Large intestine (tissue), 3 donors: Measurements from ENCODE around the gene INTU. TPM values are rescaled to one million over a fixed set of nuclear protein-coding genes. Genes with fewer than 3 reads are reported as not detected.

Experiments
- DNase-seq, 2 donors: peaks; one replicate each; pipeline versions ENCODE4 v3.0.0 to v3.0.0-alpha.2; 2013
- H3K27ac ChIP-seq: one replicate; pipeline ENCODE4 v1.5.1; 2013; ENCODE audit warnings: low read length
- H3K27me3 ChIP-seq: 2 replicates; pipeline ENCODE4 v1.6.1; 2013; ENCODE audit warnings: low read length; ENCODE audit not compliant: control insufficient read depth, insufficient read depth
- H3K36me3 ChIP-seq: 2 replicates; pipeline ENCODE4 v1.6.1; 2013; ENCODE audit warnings: low read length; ENCODE audit not compliant: control insufficient read depth, insufficient read depth
- H3K4me1 ChIP-seq: one replicate; pipeline ENCODE4 v1.6.1; 2013; ENCODE audit warnings: low read length; ENCODE audit not compliant: control insufficient read depth, insufficient read depth
- H3K4me3 ChIP-seq: one replicate; pipeline ENCODE4 v1.5.1; 2013; ENCODE audit warnings: low read length
- H3K9me3 ChIP-seq: one replicate; pipeline ENCODE4 v1.6.1; 2013; ENCODE audit warnings: mild to moderate bottlenecking, low read depth, low read length, moderate library complexity; ENCODE audit not compliant: control insufficient read depth
- WGBS: methylation state at CpG from one replicate; pipeline ENCODE4 v1.1.5; 2013; ENCODE audit warnings: low lambda C conversion rate; ENCODE audit not compliant: insufficient coverage; 5-methylcytosine and 5-hydroxymethylcytosine counted together
- polyA plus RNA-seq: library from polyadenylated mRNA; unstranded; fragments of 120-200 nt; gene quantifications from one replicate; pipeline ENCODE4 v1.2.1, GENCODE V29; 2013

INTU gene
- polyA plus RNA-seq, 1 donor: 7.7 TPM

GRCh38 chr4:127737295-127737694 lies 104.5 kb downstream of the INTU start:
- DNase-seq: no peak
- no peaks in the 10 kb centered on the region for H3K36me3 ChIP-seq
- no peak overlapping the region for H3K4me3 ChIP-seq
- 71% methylated on average over 1 of the region's 4 CpGs for WGBS
- no peak overlapping the region for H3K27ac ChIP-seq
- H3K9me3 ChIP-seq: no peaks in the 10 kb centered on the region
- no peaks in the 10 kb centered on the region for H3K27me3 ChIP-seq
- H3K4me1 ChIP-seq: no peaks in the 10 kb centered on the region

- no peaks in the 10 kb centered on the region for H3K4me1 ChIP-seq
- WGBS: no CpG with 5 or more reads among the region's 1 CpG
- no peaks in the 10 kb centered on the region for H3K27me3 ChIP-seq
- no peak for DNase-seq
- no peaks in the 10 kb centered on the region for H3K36me3 ChIP-seq
- H3K9me3 ChIP-seq: no peaks in the 10 kb centered on the region
- no peak overlapping the region for H3K4me3 ChIP-seq
- no peak overlapping the region for H3K27ac ChIP-seq
Observed at GRCh38 chr4:127741247-127741646, 108.5 kb downstream of the INTU start.

GRCh38 chr4:127747883-127748282 lies 115.1 kb downstream of the INTU start:
- H3K9me3 ChIP-seq: peaks cover 4% of the 10 kb centered on the region
- DNase-seq: peak in 1 of 2 donors; percentile 1
- H3K27me3 ChIP-seq: no peaks in the 10 kb centered on the region
- no peaks in the 10 kb centered on the region for H3K36me3 ChIP-seq
- WGBS: no CpG with 5 or more reads among the region's 4 CpGs
- H3K4me1 ChIP-seq: no peaks in the 10 kb centered on the region
- H3K27ac ChIP-seq: no peak overlapping the region
- H3K4me3 ChIP-seq: no peak overlapping the region

- Histone ChIP-seq H3K4me1 (no peaks in the 10 kb centered on the region), H3K4me3 (no peak overlapping the region), H3K27me3 (no peaks in the 10 kb centered on the region), H3K27ac (no peak overlapping the region), H3K9me3 (peaks cover 4% of the 10 kb centered on the region), H3K36me3 (no peaks in the 10 kb centered on the region)
- WGBS: 100% methylated on average over 2 of the region's 2 CpGs
- no peak for DNase-seq
Observed at GRCh38 chr4:127748957-127749356, 116.2 kb downstream of the INTU start.

GRCh38 chr4:127756906-127757305 lies 124.1 kb downstream of the INTU start:
- DNase-seq: no peak
- H3K27me3 ChIP-seq: no peaks in the 10 kb centered on the region
- H3K4me1 ChIP-seq: no peaks in the 10 kb centered on the region
- H3K27ac ChIP-seq: no peak overlapping the region
- H3K4me3 ChIP-seq: no peak overlapping the region
- H3K36me3 ChIP-seq: no peaks in the 10 kb centered on the region
- no peaks in the 10 kb centered on the region for H3K9me3 ChIP-seq
- WGBS: 80% methylated on average over 2 of the region's 2 CpGs

GRCh38 chr4:127759228-127759820 lies 126.6 kb downstream of the INTU start:
- Histone ChIP-seq H3K9me3 (no peaks in the 10 kb centered on the region), H3K27me3 (no peaks in the 10 kb centered on the region), H3K4me1 (no peaks in the 10 kb centered on the region), H3K4me3 (no peak overlapping the region), H3K36me3 (no peaks in the 10 kb centered on the region), H3K27ac (no peak overlapping the region)
- no peak for DNase-seq
- WGBS: 57% methylated on average over 1 of the region's 2 CpGs

- Histone ChIP-seq H3K4me3 (no peak overlapping the region), H3K36me3 (no peaks in the 10 kb centered on the region), H3K9me3 (no peaks in the 10 kb centered on the region), H3K4me1 (no peaks in the 10 kb centered on the region), H3K27me3 (no peaks in the 10 kb centered on the region), H3K27ac (no peak overlapping the region)
- 57% methylated on average over 3 of the region's 3 CpGs for WGBS
- DNase-seq: no peak
Observed at GRCh38 chr4:127759893-127760292, 127.1 kb downstream of the INTU start.

GRCh38 chr4:127771535-127772275 lies 138.9 kb downstream of the INTU start:
- H3K9me3 ChIP-seq: no peaks in the 10 kb centered on the region
- DNase-seq: no peak
- no peaks in the 10 kb centered on the region for H3K27me3 ChIP-seq
- no peak overlapping the region for H3K27ac ChIP-seq
- no peaks in the 10 kb centered on the region for H3K4me1 ChIP-seq
- H3K36me3 ChIP-seq: no peaks in the 10 kb centered on the region
- 16% methylated on average over 2 of the region's 4 CpGs for WGBS
- H3K4me3 ChIP-seq: no peak overlapping the region

GRCh38 chr4:127772769-127773671 lies 140.3 kb downstream of the INTU start:
- 96% methylated on average over 3 of the region's 10 CpGs for WGBS
- no peak for DNase-seq

GRCh38 chr4:127775843-127776242 lies 143.1 kb downstream of the INTU start:
- no peak overlapping the region for H3K4me3 ChIP-seq
- DNase-seq: no peak
- no peaks in the 10 kb centered on the region for H3K9me3 ChIP-seq
- no peaks in the 10 kb centered on the region for H3K36me3 ChIP-seq
- peaks cover 7% of the 10 kb centered on the region for H3K27me3 ChIP-seq
- H3K4me1 ChIP-seq: no peaks in the 10 kb centered on the region
- H3K27ac ChIP-seq: no peak overlapping the region
- no CpG with 5 or more reads among the region's 4 CpGs for WGBS

More at GRCh38 chr4:127772769-127773671, 140.3 kb downstream of the INTU start:
- H3K36me3 ChIP-seq: no peaks in the 10 kb centered on the region
- no peaks in the 10 kb centered on the region for H3K4me1 ChIP-seq
- H3K4me3 ChIP-seq: no peak overlapping the region
- no peaks in the 10 kb centered on the region for H3K9me3 ChIP-seq
- no peaks in the 10 kb centered on the region for H3K27me3 ChIP-seq
- no peak overlapping the region for H3K27ac ChIP-seq
